HG03095 (cell line): ENCODE data around the gene C19orf81.
"Not testable (repeated sequence)": the region's sequence is repeated elsewhere in the genome, so short reads cannot be mapped to it uniquely, and the experiment has no call there.

Experiments
- ATAC-seq: cut with Tn5 transposase; IDR thresholded peaks from one replicate; pipeline ENCODE4 v1.9.1; 2021; ENCODE audit warnings: moderate library complexity; ENCODE audit not compliant: unreplicated experiment

The C19orf81 gene

GRCh38 chr19:50649433-50650391 is at the start of gene C19orf81:
Gene C19orf81 (plus strand): TSS chr19:50649445. CDS start chr19:50649445, 0 bp downstream.
- no peak for ATAC-seq

GRCh38 chr19:50601407-50602088 is 47.7 kb upstream of the C19orf81 start:
- ATAC-seq: no peak

- no peak for ATAC-seq
Observed at GRCh38 chr19:50602089-50602422, 47.2 kb upstream of the C19orf81 start.

- ATAC-seq: no peak
Observed at GRCh38 chr19:50602496-50602895, 46.7 kb upstream of the C19orf81 start.

GRCh38 chr19:50602935-50603334 is 46.3 kb upstream of the C19orf81 start:
- ATAC-seq: no peak

GRCh38 chr19:50604264-50605073 is 44.8 kb upstream of the C19orf81 start:
- ATAC-seq: not testable (repeated sequence)

- not testable (repeated sequence) for ATAC-seq
Observed at GRCh38 chr19:50606059-50606836, 43.0 kb upstream of the C19orf81 start.

- ATAC-seq: no peak
Observed at GRCh38 chr19:50607388-50607787, 41.9 kb upstream of the C19orf81 start.

GRCh38 chr19:50607874-50608785 is 41.1 kb upstream of the C19orf81 start:
- no peak for ATAC-seq

GRCh38 chr19:50612504-50613404 is 36.5 kb upstream of the C19orf81 start:
- not testable (repeated sequence) for ATAC-seq

GRCh38 chr19:50618379-50618778 is 30.9 kb upstream of the C19orf81 start:
- ATAC-seq: not testable (repeated sequence)

- not testable (repeated sequence) for ATAC-seq
Observed at GRCh38 chr19:50619184-50619583, 30.1 kb upstream of the C19orf81 start.

GRCh38 chr19:50620394-50620906 is 28.8 kb upstream of the C19orf81 start:
- ATAC-seq: not testable (repeated sequence)

GRCh38 chr19:50624949-50625600 is 24.2 kb upstream of the C19orf81 start:
- no peak for ATAC-seq

- no peak for ATAC-seq
Observed at GRCh38 chr19:50626011-50626410, 23.2 kb upstream of the C19orf81 start.

- no peak for ATAC-seq
Observed at GRCh38 chr19:50626795-50627194, 22.4 kb upstream of the C19orf81 start.

- ATAC-seq: no peak
Observed at GRCh38 chr19:50628146-50628545, 21.1 kb upstream of the C19orf81 start.

- no peak for ATAC-seq
Observed at GRCh38 chr19:50628551-50628950, 20.7 kb upstream of the C19orf81 start.
